ENCODE measurements around the gene FLOT2.

DNA sequence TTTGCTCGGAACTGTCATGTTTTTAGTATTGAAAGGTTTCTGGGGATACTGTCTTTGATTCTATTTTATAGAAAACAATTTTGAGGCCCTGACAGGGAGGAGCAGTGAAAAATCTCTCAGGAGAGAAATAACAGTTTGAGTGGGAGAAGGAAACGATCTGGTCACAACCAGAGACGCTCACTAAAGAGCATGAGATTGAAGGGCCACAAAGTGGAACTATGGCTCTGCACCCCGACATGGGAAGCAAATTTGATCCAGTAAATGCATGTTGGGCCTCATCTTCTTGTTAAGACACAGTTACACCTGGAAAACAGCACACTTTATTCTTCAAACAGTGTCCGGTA lies 42.2 kb downstream of the FLOT2 start:
- no peak for TF ChIP-seq CTCF (IDR thresholded peaks at IDR 0.05; ENCODE audit: extremely low read depth in 1 of 2, insufficient read depth in 1 of 2, low read depth in 1 of 2, low read length in 2 of 2)
- TF ChIP-seq EZH2 (IDR thresholded peaks at IDR 0.05; ENCODE audit: borderline replicate concordance, low read depth, low read length, severe bottlenecking), result no peak
- TF ChIP-seq POLR2AphosphoS5 (IDR thresholded peaks at IDR 0.05; ENCODE audit: insufficient read depth, low read depth, low read length), result no peak
- TF ChIP-seq POLR2A (IDR thresholded peaks at IDR 0.05; ENCODE audit: low read depth, low read length), result no peak
- no peak for TF ChIP-seq MAX (IDR thresholded peaks at IDR 0.05; ENCODE audit: insufficient read depth, insufficient read length)
- TF ChIP-seq FOS (IDR thresholded peaks at IDR 0.05; ENCODE audit: borderline replicate concordance, insufficient read depth, low read length), result no peak
- no peak for TF ChIP-seq MYC (IDR thresholded peaks at IDR 0.05; ENCODE audit: low read depth, low read length)
- no peak for TF ChIP-seq GATA2 (IDR thresholded peaks at IDR 0.05; ENCODE audit: insufficient read depth, insufficient read length, low read depth, low read length)

All from endothelial cell of umbilical vein (primary cell).